Activated naive CD4-positive, alpha-beta T cell treated with Interleukin-2 at 50 U/mL for 16 hours (primary cell): Measurements from ENCODE around the gene C13orf46.
"Not testable (repeated sequence)": the region's sequence is repeated elsewhere in the genome, so short reads cannot be mapped to it uniquely, and the experiment has no call there.

Experiments
- DNase-seq: peaks from one replicate; pipeline ENCODE4 v3.0.0-alpha.2; 2020

C13orf46 gene

GRCh38 chr13:113991676-113992179 lies 17.9 kb upstream of the C13orf46 start:
- DNase-seq, result no peak

GRCh38 chr13:113991191-113991669 lies 17.4 kb upstream of the C13orf46 start:
- no peak for DNase-seq

- DNase-seq, result no peak
Observed at GRCh38 chr13:113990321-113990837, 16.5 kb upstream of the C13orf46 start.

GRCh38 chr13:113989585-113990300 lies 15.9 kb upstream of the C13orf46 start:
- DNase-seq, result no peak

- not testable (repeated sequence) for DNase-seq
Observed at GRCh38 chr13:113988859-113989258, 15.0 kb upstream of the C13orf46 start.

GRCh38 chr13:113982296-113982661 lies 8.4 kb upstream of the C13orf46 start:
- DNase-seq, result no peak

GRCh38 chr13:113981611-113982295 lies 7.9 kb upstream of the C13orf46 start:
- DNase-seq, result no peak

- DNase-seq, result no peak
Observed at GRCh38 chr13:113981194-113981605, 7.3 kb upstream of the C13orf46 start.

GRCh38 chr13:113980489-113981064 lies 6.7 kb upstream of the C13orf46 start:
- DNase-seq, result no peak

GRCh38 chr13:113979791-113980471 lies 6.1 kb upstream of the C13orf46 start:
- DNase-seq, result no peak

- DNase-seq, result no peak
Observed at GRCh38 chr13:113978741-113979481, 5.0 kb upstream of the C13orf46 start.

GRCh38 chr13:113977976-113978375 lies 4.1 kb upstream of the C13orf46 start:
- no peak for DNase-seq

- no peak for DNase-seq
Observed at GRCh38 chr13:113976711-113977684, 3.1 kb upstream of the C13orf46 start.

GRCh38 chr13:113975416-113975815 lies 1.5 kb upstream of the C13orf46 start:
- no peak for DNase-seq

- no peak for DNase-seq
Observed at GRCh38 chr13:113974304-113975281, 717 bp upstream of the C13orf46 start.

GRCh38 chr13:113972451-113973217 lies 1.2 kb downstream of the C13orf46 start:
- DNase-seq, result no peak

GRCh38 chr13:113971471-113972231 lies 2.2 kb downstream of the C13orf46 start:
- no peak for DNase-seq
